ENCODE results near the gene COBL. TPM values are rescaled to one million over a fixed set of nuclear protein-coding genes. Genes with fewer than 3 reads are reported as not detected.
A peak's percentile ranks its signal among the peaks of the same experiment; 100 is the strongest.

The COBL gene
- total RNA-seq, 3 donors from 2014 or later = 2.2 to 37.3 (median 16.1) TPM

DNA sequence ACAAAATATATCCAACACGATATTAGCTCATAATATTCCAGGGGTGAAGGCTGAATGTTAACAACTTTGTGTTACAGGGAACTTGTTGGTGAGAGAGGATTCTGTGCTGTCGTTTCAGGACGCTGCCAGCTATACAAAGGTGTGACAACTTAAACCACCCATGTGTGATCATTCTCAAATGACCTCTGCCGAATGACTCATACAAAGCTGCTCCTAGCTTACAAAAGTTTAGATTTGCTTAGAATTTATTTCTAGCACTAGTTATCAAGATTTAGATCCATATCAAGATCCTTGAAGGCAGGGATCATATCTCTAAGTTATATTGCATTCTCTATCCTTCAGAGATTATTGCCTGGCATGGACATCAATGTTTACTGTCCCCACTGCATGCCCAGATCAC, 65.3 kb downstream of the COBL start:
- Histone ChIP-seq H3K27ac (no peak overlapping the region), H3K4me3 (no peak overlapping the region), H3K27me3 (no peaks in the 10 kb centered on the region), H3K36me3 (no peaks in the 10 kb centered on the region), H3K9me3 (no peaks in the 10 kb centered on the region), H3K4me1 (no peaks in the 10 kb centered on the region)
- intact Hi-C loops (cut with DNase I; ENCODE audit: low total_unique reads) = no loop called here
- TF ChIP-seq POLR2AphosphoS5 (IDR thresholded peaks at IDR 0.05) (no peak), CTCF (IDR thresholded peaks at IDR 0.05) (no peak), POLR2A (IDR thresholded peaks at IDR 0.05) (no peak)
- no peak for DNase-seq (ENCODE audit: low spot score in 2 of 2)

DNA sequence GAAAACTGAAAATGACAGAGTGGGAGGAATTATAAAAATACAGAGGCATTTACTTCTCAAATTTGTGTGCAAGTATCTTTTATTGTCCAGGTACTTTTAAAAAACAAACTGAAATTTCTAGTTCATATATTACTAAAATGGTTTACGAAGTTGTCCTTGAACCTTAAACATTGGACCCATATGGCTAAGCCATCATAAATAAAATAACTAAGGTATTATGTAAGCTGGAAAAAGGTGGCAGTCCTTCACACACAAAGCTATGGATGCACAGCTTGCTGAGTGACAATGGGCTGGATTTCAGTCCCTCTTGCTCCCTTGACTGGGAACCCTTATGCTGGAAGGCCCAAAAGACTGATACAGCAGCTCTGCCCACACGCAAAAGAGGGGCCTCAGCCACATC, 66.1 kb downstream of the COBL start:
- no peaks in the 10 kb centered on the region for H3K9me3 ChIP-seq
- TF ChIP-seq POLR2A (IDR thresholded peaks at IDR 0.05) (no peak), CTCF (IDR thresholded peaks at IDR 0.05) (no peak), POLR2AphosphoS5 (IDR thresholded peaks at IDR 0.05) (no peak)
- no peak for DNase-seq (ENCODE audit: low spot score in 2 of 2)
- no peaks in the 10 kb centered on the region for H3K36me3 ChIP-seq
- H3K4me3 ChIP-seq = no peak overlapping the region
- no peaks in the 10 kb centered on the region for H3K4me1 ChIP-seq
- intact Hi-C loops (cut with DNase I; ENCODE audit: low total_unique reads) = no loop called here
- no peaks in the 10 kb centered on the region for H3K27me3 ChIP-seq
- H3K27ac ChIP-seq = no peak overlapping the region

DNA sequence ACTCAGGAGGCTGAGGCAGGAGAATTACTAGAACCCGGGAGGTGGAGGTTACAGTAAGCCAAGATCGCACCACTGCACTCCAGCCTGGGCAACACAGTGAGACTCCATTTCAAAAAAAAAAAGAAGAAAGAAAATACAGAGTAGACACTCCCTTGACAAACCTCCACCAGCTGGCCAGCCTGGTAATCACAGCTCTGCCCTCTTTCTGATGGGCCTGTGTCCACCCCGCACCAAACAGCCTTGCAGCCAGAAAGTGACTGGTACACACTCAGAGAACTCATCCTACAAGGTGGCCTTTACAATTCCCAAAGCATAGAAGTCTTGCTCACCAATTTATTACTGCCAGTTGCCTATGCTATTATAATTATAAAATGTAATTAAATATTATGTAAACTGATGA, 66.6 kb downstream of the COBL start:
- no peak for TF ChIP-seq POLR2A (IDR thresholded peaks at IDR 0.05)
- no peaks in the 10 kb centered on the region for H3K36me3 ChIP-seq
- H3K9me3 ChIP-seq = no peaks in the 10 kb centered on the region
- no peak for DNase-seq (ENCODE audit: low spot score in 2 of 2)
- intact Hi-C loops (cut with DNase I; ENCODE audit: low total_unique reads) = no loop called here
- H3K4me1 ChIP-seq = no peaks in the 10 kb centered on the region
- no peaks in the 10 kb centered on the region for H3K27me3 ChIP-seq
- H3K27ac ChIP-seq = peak overlapping the region in 1 of 2 donors; percentile 67
- no peak overlapping the region for H3K4me3 ChIP-seq

DNA sequence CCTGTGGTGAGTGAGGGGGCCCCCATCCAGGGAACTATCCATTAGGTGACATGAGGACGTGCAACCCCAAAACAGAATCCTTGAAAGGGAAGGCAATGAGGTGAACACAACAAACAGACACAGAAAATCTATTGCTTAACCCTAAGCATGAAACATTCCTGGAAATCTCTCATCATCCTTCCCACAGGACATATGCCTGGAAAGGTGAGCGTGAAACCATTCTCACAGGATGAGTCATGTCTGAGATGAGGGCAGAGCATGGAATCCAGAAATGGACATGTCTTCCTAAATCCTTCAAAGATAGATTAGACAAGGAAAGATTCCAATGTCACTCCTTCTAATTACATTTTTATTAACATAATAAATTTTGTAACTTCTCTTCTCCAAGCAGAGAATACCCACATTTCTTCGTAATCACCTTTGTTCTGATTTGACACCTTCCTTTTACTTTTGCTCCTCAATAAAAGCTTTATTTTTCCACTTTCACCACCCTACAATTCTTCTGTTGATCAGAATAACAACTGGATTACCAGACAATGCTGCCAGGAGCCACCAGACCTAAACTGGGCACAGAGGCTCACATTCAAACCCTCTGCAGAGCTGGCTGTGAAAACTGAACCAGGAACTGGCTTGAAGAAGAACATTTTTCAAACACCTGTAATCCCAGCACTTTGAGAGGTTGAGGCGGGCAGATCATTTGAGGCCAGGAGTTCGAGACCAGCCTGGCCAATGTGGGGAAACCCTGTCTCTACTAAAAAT, 67.2 kb downstream of the COBL start:
- H3K4me3 ChIP-seq = no peak overlapping the region
- no peaks in the 10 kb centered on the region for H3K4me1 ChIP-seq
- H3K36me3 ChIP-seq = no peaks in the 10 kb centered on the region
- H3K9me3 ChIP-seq = no peaks in the 10 kb centered on the region
- TF ChIP-seq CTCF (IDR thresholded peaks at IDR 0.05) (no peak), POLR2A (IDR thresholded peaks at IDR 0.05) (no peak), POLR2AphosphoS5 (IDR thresholded peaks at IDR 0.05) (peak in 1 of 3 donors; percentile 49)
- intact Hi-C loops (cut with DNase I; ENCODE audit: low total_unique reads) = no loop called here
- H3K27me3 ChIP-seq = no peaks in the 10 kb centered on the region
- DNase-seq (ENCODE audit: low spot score in 2 of 2) = no peak
- H3K27ac ChIP-seq = peak overlapping the region in 1 of 2 donors; percentile 67

- no peaks in the 10 kb centered on the region for H3K9me3 ChIP-seq
- no peak overlapping the region for H3K4me3 ChIP-seq
- no peaks in the 10 kb centered on the region for H3K36me3 ChIP-seq
- DNase-seq (ENCODE audit: low spot score in 2 of 2) = no peak
- H3K4me1 ChIP-seq = no peaks in the 10 kb centered on the region
- H3K27ac ChIP-seq = no peak overlapping the region
- no peak for TF ChIP-seq POLR2AphosphoS5 (IDR thresholded peaks at IDR 0.05)
- no peak for TF ChIP-seq CTCF (IDR thresholded peaks at IDR 0.05)
- TF ChIP-seq POLR2A (IDR thresholded peaks at IDR 0.05) = no peak
- no peaks in the 10 kb centered on the region for H3K27me3 ChIP-seq
- intact Hi-C loops (cut with DNase I; ENCODE audit: low total_unique reads) = no loop called here
Measured at GRCh38 chr7:51246258-51247245, 70.1 kb downstream of the COBL start.
